OCI-LY1 (cell line): ENCODE results near the gene FMN2.

Source experiments
- H2AFZ ChIP-seq: fragments of 200-600 bp; sonication (generic), shearing (Covaris generic); 2 replicates; pipeline ENCODE4 v1.6.0; 2014; ENCODE audit warnings: antibody characterized with exemption, mild to moderate bottlenecking, low read length
- H3F3A ChIP-seq: fragments of 200-600 bp; sonication (generic), shearing (Covaris generic); 2 replicates; pipeline ENCODE4 v1.6.0; 2014; ENCODE audit warnings: mild to moderate bottlenecking, antibody characterized with exemption, low read length, moderate library complexity; ENCODE audit not compliant: insufficient read depth
- H3K27ac ChIP-seq: fragments of 200-600 bp; sonication (generic); 2 replicates; pipeline ENCODE4 v1.5.1; 2014; ENCODE audit warnings: low read length, mixed run types, mild to moderate bottlenecking, low read depth; ENCODE audit not compliant: poor library complexity, severe bottlenecking
- H3K27me3 ChIP-seq: fragments of 200-600 bp; sonication (generic); 2 replicates; pipeline ENCODE4 v1.6.0; 2014; ENCODE audit warnings: antibody characterized with exemption, mild to moderate bottlenecking, low read length, moderate library complexity; ENCODE audit not compliant: insufficient read depth
- H3K36me3 ChIP-seq: fragments of 200-600 bp; sonication (generic); 2 replicates; pipeline ENCODE4 v1.6.1; 2014; ENCODE audit warnings: mild to moderate bottlenecking, antibody characterized with exemption, low read length, moderate library complexity, mixed read lengths; ENCODE audit not compliant: insufficient read depth
- H3K4me1 ChIP-seq: fragments of 200-600 bp; sonication (generic); 2 replicates; pipeline ENCODE4 v1.5.1; 2014; ENCODE audit warnings: mild to moderate bottlenecking, low read length, moderate library complexity; ENCODE audit not compliant: insufficient read depth, severe bottlenecking
- H3K4me2 ChIP-seq: fragments of 200-600 bp; sonication (generic), shearing (Covaris generic); 2 replicates; pipeline ENCODE4 v1.6.1; 2014; ENCODE audit warnings: low read length
- H3K4me3 ChIP-seq: fragments of 200-600 bp; sonication (generic); 2 replicates; pipeline ENCODE4 v1.5.1; 2014; ENCODE audit warnings: low read length, low read depth, mild to moderate bottlenecking, mixed read lengths; ENCODE audit not compliant: poor library complexity, severe bottlenecking
- H3K79me2 ChIP-seq: fragments of 200-600 bp; shearing (Covaris generic); 2 replicates; pipeline ENCODE4 v1.6.1; 2016; ENCODE audit warnings: mixed run types, low read length, mixed read lengths; ENCODE audit not compliant: insufficient read depth
- H3K9ac ChIP-seq: fragments of 200-600 bp; sonication (generic), shearing (Covaris generic); 2 replicates; pipeline ENCODE4 v1.6.1; 2014; ENCODE audit warnings: mild to moderate bottlenecking, low read length, mixed read lengths
- H3K9me2 ChIP-seq: fragments of 200-600 bp; sonication (generic), shearing (Covaris generic); 2 replicates; pipeline ENCODE4 v1.6.1; 2014; ENCODE audit warnings: low read depth, mild to moderate bottlenecking, low read length, mixed read lengths
- H3K9me3 ChIP-seq: fragments of 200-600 bp; shearing (Covaris generic); 2 replicates; pipeline ENCODE4 v1.6.1; 2014; ENCODE audit warnings: low read length, mixed read lengths
- H4K20me1 ChIP-seq: fragments of 200-600 bp; sonication (generic), shearing (Covaris generic); 2 replicates; pipeline ENCODE4 v1.6.0; 2016; ENCODE audit warnings: mild to moderate bottlenecking, low read length; ENCODE audit not compliant: insufficient read depth
- EZH2 ChIP-seq: fragments of 200-600 bp; sonication (generic), shearing (Covaris generic); IDR thresholded peaks from 2 replicates; pipeline ENCODE4 v1.8.0; 2017; ENCODE audit warnings: borderline replicate concordance, mixed run types, mild to moderate bottlenecking, antibody characterized with exemption, low read length, moderate library complexity, mixed read lengths
- TF ChIP-seq, protein P1 (sequence below): fragments of 200-600 bp; sonication (generic), shearing (Covaris generic); IDR thresholded peaks from 2 replicates; pipeline ENCODE4 v1.5.1; 2017; ENCODE audit warnings: mild to moderate bottlenecking, antibody characterized with exemption, low read length, moderate library complexity, mixed read lengths

FMN2 gene

DNA sequence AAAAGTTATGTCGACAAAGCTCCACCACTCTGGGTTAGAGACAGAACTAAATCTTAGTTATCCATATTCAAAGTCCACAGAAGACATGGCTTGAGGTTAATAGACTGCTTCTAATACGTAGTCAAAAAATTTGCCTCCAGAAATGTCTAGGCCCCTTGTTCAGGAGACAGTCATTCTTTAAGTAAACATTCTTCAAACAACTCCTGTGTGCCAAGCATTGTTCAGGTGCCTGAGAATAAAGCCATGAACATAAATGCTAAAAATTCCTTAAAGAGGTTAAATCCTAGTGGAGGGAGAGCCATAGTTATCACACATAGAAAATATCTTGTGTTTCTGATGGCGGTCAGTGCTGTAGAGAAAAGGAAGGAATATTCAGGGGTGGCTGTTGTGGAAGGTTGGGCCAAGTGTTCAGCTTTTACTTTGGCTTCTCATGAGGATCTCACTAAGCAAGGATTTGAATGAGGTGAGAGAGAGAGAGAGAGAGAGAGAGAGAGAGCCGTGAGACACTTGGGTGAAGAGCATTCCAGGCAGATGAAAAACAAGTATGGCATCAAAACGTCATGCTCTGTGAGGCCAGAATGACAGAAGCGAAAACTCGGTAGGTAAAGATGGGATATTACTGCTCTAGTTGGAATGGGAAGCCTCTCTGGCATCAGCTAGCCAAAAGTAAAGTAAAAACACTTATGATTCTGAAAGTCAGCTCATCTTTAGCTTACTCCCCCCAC lies 333.2 kb downstream of the FMN2 start:
- Histone ChIP-seq H3K9me2 (no peaks in the 10 kb centered on the region), H3K36me3 (no peaks in the 10 kb centered on the region), H3K9ac (no peak overlapping the region), H3K79me2 (no peaks in the 10 kb centered on the region), H3K27ac (no peak overlapping the region), H3K9me3 (no peaks in the 10 kb centered on the region), H3K27me3 (no peaks in the 10 kb centered on the region), H3K4me1 (no peaks in the 10 kb centered on the region), H3F3A (no peaks in the 10 kb centered on the region), H4K20me1 (no peaks in the 10 kb centered on the region), H3K4me2 (no peak overlapping the region), H2AFZ (no peak overlapping the region), H3K4me3 (no peak overlapping the region)
- TF ChIP-seq EZH2, result no peak
- TF ChIP-seq, protein P1, sequence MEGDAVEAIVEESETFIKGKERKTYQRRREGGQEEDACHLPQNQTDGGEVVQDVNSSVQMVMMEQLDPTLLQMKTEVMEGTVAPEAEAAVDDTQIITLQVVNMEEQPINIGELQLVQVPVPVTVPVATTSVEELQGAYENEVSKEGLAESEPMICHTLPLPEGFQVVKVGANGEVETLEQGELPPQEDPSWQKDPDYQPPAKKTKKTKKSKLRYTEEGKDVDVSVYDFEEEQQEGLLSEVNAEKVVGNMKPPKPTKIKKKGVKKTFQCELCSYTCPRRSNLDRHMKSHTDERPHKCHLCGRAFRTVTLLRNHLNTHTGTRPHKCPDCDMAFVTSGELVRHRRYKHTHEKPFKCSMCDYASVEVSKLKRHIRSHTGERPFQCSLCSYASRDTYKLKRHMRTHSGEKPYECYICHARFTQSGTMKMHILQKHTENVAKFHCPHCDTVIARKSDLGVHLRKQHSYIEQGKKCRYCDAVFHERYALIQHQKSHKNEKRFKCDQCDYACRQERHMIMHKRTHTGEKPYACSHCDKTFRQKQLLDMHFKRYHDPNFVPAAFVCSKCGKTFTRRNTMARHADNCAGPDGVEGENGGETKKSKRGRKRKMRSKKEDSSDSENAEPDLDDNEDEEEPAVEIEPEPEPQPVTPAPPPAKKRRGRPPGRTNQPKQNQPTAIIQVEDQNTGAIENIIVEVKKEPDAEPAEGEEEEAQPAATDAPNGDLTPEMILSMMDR, result no peak

DNA sequence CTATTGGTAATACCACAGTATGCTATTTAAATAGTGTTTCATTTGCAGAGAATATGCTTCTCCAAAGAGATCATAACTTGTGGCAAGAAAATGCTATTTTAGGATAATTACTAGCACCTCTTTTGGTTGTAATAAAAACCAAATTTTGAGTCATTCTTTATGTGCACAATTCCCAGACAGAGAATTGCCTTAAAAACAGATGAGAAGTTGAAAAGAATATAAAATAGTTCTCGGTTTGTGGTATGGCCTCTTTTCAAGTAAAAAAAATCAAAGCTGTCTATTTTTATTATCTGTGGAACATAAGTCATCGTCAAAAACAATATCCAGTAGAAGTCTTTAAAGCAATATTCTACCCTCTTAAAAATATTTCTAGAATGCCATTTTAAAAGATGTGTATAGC lies 334.4 kb downstream of the FMN2 start:
- no peaks in the 10 kb centered on the region for H3K36me3 ChIP-seq
- H3K4me3 ChIP-seq, result no peak overlapping the region
- H3K27me3 ChIP-seq, result no peaks in the 10 kb centered on the region
- TF ChIP-seq, protein P1, result no peak
- TF ChIP-seq EZH2, result no peak
- no peak overlapping the region for H3K4me2 ChIP-seq
- H4K20me1 ChIP-seq, result no peaks in the 10 kb centered on the region
- H3K27ac ChIP-seq, result no peak overlapping the region
- H3K79me2 ChIP-seq, result no peaks in the 10 kb centered on the region
- H2AFZ ChIP-seq, result no peak overlapping the region
- H3K9me2 ChIP-seq, result no peaks in the 10 kb centered on the region
- no peaks in the 10 kb centered on the region for H3K4me1 ChIP-seq
- no peaks in the 10 kb centered on the region for H3F3A ChIP-seq
- H3K9me3 ChIP-seq, result no peaks in the 10 kb centered on the region
- H3K9ac ChIP-seq, result no peak overlapping the region

DNA sequence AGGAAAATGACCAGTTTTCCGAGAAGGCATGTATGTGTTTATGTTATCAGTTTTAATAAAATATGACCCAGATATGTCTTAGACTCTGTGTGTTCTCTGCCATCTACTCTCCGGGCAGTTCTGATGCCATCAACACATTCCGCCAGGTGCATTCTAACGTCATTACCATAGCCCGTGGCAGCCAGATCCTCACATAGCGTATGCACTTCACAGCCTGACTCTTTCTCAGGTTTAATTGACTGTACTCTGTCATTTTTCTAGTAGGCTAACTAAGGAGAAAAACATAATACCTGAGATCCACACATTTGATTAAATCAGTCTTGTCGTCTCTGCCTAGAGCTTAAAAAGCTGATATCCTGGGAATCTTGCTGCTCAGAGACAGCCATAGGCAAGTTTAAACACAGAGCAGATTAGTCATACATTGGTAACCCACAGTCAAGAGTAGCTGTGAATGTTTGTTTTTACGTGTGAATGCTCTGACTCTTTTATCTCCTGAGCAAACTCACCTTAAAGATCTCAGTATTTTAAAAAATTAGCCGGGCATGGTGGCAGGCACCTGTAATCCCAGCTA lies 344.4 kb downstream of the FMN2 start:
- no peaks in the 10 kb centered on the region for H3K9me3 ChIP-seq
- no peak overlapping the region for H3K27ac ChIP-seq
- no peaks in the 10 kb centered on the region for H4K20me1 ChIP-seq
- no peaks in the 10 kb centered on the region for H3F3A ChIP-seq
- H3K9me2 ChIP-seq, result no peaks in the 10 kb centered on the region
- H3K27me3 ChIP-seq, result no peaks in the 10 kb centered on the region
- H3K4me1 ChIP-seq, result no peaks in the 10 kb centered on the region
- H3K36me3 ChIP-seq, result no peaks in the 10 kb centered on the region
- H3K4me2 ChIP-seq, result no peak overlapping the region
- no peak overlapping the region for H2AFZ ChIP-seq
- H3K4me3 ChIP-seq, result no peak overlapping the region
- H3K79me2 ChIP-seq, result no peaks in the 10 kb centered on the region
- no peak overlapping the region for H3K9ac ChIP-seq
- TF ChIP-seq, protein P1, result no peak
- TF ChIP-seq EZH2, result no peak
